ENCODE results near the gene CORO1A.

DNA sequence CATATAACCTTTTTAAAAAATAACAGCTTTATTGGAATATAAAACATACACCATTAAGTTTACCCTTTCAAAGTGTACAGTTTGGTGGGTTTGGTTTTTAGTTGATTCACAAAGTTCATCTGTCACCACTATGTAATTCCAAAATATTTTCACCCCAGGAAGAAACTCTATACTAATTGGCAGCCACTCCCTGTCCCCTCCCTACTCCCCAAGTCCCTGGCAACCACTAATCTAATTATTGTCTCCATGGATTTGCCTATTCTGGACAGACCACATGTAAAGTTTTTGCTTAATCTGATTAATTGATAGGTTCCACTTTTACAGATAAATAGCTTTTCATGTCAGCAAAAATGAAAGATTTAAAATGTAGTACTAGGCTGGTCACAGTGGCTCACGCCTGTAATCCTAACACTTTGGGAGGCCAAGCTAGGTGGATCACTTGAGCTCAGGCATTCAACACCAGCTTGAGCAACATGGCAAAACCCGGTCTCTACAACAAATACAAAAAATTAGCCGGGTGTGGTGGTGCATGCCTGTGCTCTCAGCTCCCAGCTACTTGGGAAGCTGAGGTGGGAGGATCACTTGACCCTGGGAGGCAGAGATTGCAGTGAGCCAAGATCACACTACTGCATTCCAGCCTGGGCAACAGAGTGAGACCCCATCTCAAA is 35.4 kb upstream of the CORO1A start:
- TF ChIP-seq ARNTL (CRISPR knock-in tag; IDR thresholded peaks at IDR 0.05; ENCODE audit: borderline replicate concordance, low read depth) (no peak), OSR1 (CRISPR knock-in tag; IDR thresholded peaks at IDR 0.05) (no peak), TOX (CRISPR knock-in tag; IDR thresholded peaks at IDR 0.05; ENCODE audit: borderline replicate concordance) (no peak), ZC3H10 (CRISPR knock-in tag; IDR thresholded peaks at IDR 0.05) (no peak), PPARA (CRISPR knock-in tag; IDR thresholded peaks at IDR 0.05; ENCODE audit: borderline replicate concordance) (no peak), RARB (CRISPR knock-in tag; IDR thresholded peaks at IDR 0.05) (no peak), SNAI2 (CRISPR knock-in tag; IDR thresholded peaks at IDR 0.05) (no peak), ZFP3 (CRISPR knock-in tag; IDR thresholded peaks at IDR 0.05) (no peak), ZNF70 (CRISPR knock-in tag; IDR thresholded peaks at IDR 0.05) (no peak), ZNF8 (CRISPR knock-in tag; IDR thresholded peaks at IDR 0.05) (no peak), TSHZ2 (CRISPR knock-in tag; IDR thresholded peaks at IDR 0.05) (no peak)
- TF ChIP-seq, protein P1, sequence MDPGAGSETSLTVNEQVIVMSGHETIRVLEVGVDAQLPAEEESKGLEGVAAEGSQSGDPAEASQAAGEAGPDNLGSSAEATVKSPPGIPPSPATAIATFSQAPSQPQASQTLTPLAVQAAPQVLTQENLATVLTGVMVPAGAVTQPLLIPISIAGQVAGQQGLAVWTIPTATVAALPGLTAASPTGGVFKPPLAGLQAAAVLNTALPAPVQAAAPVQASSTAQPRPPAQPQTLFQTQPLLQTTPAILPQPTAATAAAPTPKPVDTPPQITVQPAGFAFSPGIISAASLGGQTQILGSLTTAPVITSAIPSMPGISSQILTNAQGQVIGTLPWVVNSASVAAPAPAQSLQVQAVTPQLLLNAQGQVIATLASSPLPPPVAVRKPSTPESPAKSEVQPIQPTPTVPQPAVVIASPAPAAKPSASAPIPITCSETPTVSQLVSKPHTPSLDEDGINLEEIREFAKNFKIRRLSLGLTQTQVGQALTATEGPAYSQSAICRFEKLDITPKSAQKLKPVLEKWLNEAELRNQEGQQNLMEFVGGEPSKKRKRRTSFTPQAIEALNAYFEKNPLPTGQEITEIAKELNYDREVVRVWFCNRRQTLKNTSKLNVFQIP (CRISPR knock-in tag; IDR thresholded peaks at IDR 0.05; ENCODE audit: borderline replicate concordance, low read depth): no peak

Measured in SK-N-SH treated with all-trans-retinoic acid at 6 μM for 48 hours (cell line).